ENCODE results near the gene LCN9.

Gene LCN9

GRCh38 chr9:135694414-135694813 is 31.3 kb downstream of the LCN9 start:
- TF ChIP-seq FOXP2 (optimal IDR thresholded peaks at IDR 0.05; ENCODE audit: borderline replicate concordance, extremely low read depth, extremely low read length, insufficient read depth): no peak

- TF ChIP-seq SIN3A (IDR thresholded peaks at IDR 0.05; ENCODE audit: borderline replicate concordance, insufficient read depth, low read length) (no peak), FOXP2 (optimal IDR thresholded peaks at IDR 0.05; ENCODE audit: borderline replicate concordance, extremely low read depth, extremely low read length, insufficient read depth) (no peak)
Observed at GRCh38 chr9:135695036-135695435, 31.9 kb downstream of the LCN9 start.

- no peak for TF ChIP-seq REST (IDR thresholded peaks at IDR 0.05; ENCODE audit: insufficient read depth in 1 of 2, low read depth in 2 of 2, low read length in 2 of 2)
- no peak for TF ChIP-seq POLR2AphosphoS5 (IDR thresholded peaks at IDR 0.05; ENCODE audit: low read depth, low read length)
- no peak for TF ChIP-seq TAF1 (IDR thresholded peaks at IDR 0.05; ENCODE audit: borderline replicate concordance, insufficient read depth, low read length)
- no peak for TF ChIP-seq SIN3A (IDR thresholded peaks at IDR 0.05; ENCODE audit: borderline replicate concordance, insufficient read depth, low read length)
- no peak for TF ChIP-seq FOXP2 (optimal IDR thresholded peaks at IDR 0.05; ENCODE audit: borderline replicate concordance, extremely low read depth, extremely low read length, insufficient read depth)
Observed at GRCh38 chr9:135695642-135696041, 32.5 kb downstream of the LCN9 start.

- TF ChIP-seq FOXP2 (optimal IDR thresholded peaks at IDR 0.05; ENCODE audit: borderline replicate concordance, extremely low read depth, extremely low read length, insufficient read depth) (no peak), REST (IDR thresholded peaks at IDR 0.05; ENCODE audit: insufficient read depth in 1 of 2, low read depth in 2 of 2, low read length in 2 of 2) (no peak), POLR2AphosphoS5 (IDR thresholded peaks at IDR 0.05; ENCODE audit: low read depth, low read length) (no peak), TAF1 (IDR thresholded peaks at IDR 0.05; ENCODE audit: borderline replicate concordance, insufficient read depth, low read length) (no peak), SIN3A (IDR thresholded peaks at IDR 0.05; ENCODE audit: borderline replicate concordance, insufficient read depth, low read length) (no peak)
Observed at GRCh38 chr9:135696446-135696845, 33.3 kb downstream of the LCN9 start.

GRCh38 chr9:135697226-135697625 is 34.1 kb downstream of the LCN9 start:
- TF ChIP-seq TAF1 (IDR thresholded peaks at IDR 0.05; ENCODE audit: borderline replicate concordance, insufficient read depth, low read length) (no peak), POLR2AphosphoS5 (IDR thresholded peaks at IDR 0.05; ENCODE audit: low read depth, low read length) (no peak), REST (IDR thresholded peaks at IDR 0.05; ENCODE audit: insufficient read depth in 1 of 2, low read depth in 2 of 2, low read length in 2 of 2) (no peak), FOXP2 (optimal IDR thresholded peaks at IDR 0.05; ENCODE audit: borderline replicate concordance, extremely low read depth, extremely low read length, insufficient read depth) (no peak), SIN3A (IDR thresholded peaks at IDR 0.05; ENCODE audit: borderline replicate concordance, insufficient read depth, low read length) (no peak)

- TF ChIP-seq SIN3A (IDR thresholded peaks at IDR 0.05; ENCODE audit: borderline replicate concordance, insufficient read depth, low read length) (no peak), POLR2AphosphoS5 (IDR thresholded peaks at IDR 0.05; ENCODE audit: low read depth, low read length) (no peak), TAF1 (IDR thresholded peaks at IDR 0.05; ENCODE audit: borderline replicate concordance, insufficient read depth, low read length) (no peak), REST (IDR thresholded peaks at IDR 0.05; ENCODE audit: insufficient read depth in 1 of 2, low read depth in 2 of 2, low read length in 2 of 2) (no peak), FOXP2 (optimal IDR thresholded peaks at IDR 0.05; ENCODE audit: borderline replicate concordance, extremely low read depth, extremely low read length, insufficient read depth) (no peak)
Observed at GRCh38 chr9:135698236-135698635, 35.1 kb downstream of the LCN9 start.
